Upper lobe of left lung (tissue), 6 donors: ENCODE data around the gene UBAC1. TPM values are rescaled to one million over a fixed set of nuclear protein-coding genes. Genes with fewer than 3 reads are reported as not detected.

Source experiments
- ATAC-seq, 2 donors: fragments of 200-7000 bp; cut with Tn5 transposase; one replicate each; pipeline ENCODE4 v1.9.1; 2022; ENCODE audit warnings: mild to moderate bottlenecking in 2 of 2, moderate library complexity in 2 of 2; ENCODE audit not compliant: low FRiP score in 2 of 2
- DNase-seq, 2 donors: peaks; one replicate each; pipeline ENCODE4 v3.0.0-alpha.2; 2019 to 2020
- H3K27ac ChIP-seq, 4 donors: fragments of 200-600 bp; sonication (generic); one replicate each; pipeline ENCODE4 v1.5.1; 2016 to 2019
- H3K27me3 ChIP-seq, 4 donors: fragments of 200-600 bp; sonication (generic); one replicate each; pipeline ENCODE4 v1.5.1; 2017 to 2019
- H3K36me3 ChIP-seq, 4 donors: fragments of 200-600 bp; sonication (generic); one replicate each; pipeline ENCODE4 v1.5.1; 2016 to 2019
- H3K4me1 ChIP-seq, 4 donors: fragments of 200-600 bp; sonication (generic); one replicate each; pipeline ENCODE4 v1.5.1; 2018 to 2019
- H3K4me3 ChIP-seq, 4 donors: fragments of 200-600 bp; sonication (generic); one replicate each; pipeline ENCODE4 v1.5.1; 2017 to 2019; ENCODE audit warnings: mild to moderate bottlenecking in 2 of 4, moderate library complexity in 1 of 4
- H3K9me3 ChIP-seq, 4 donors: fragments of 200-600 bp; sonication (generic); one replicate each; pipeline ENCODE4 v1.5.1; 2018 to 2019
- CTCF ChIP-seq, 6 experiments: fragments of 450-650 bp in 4 of 6; fragments of 200-600 bp in 2 of 6; sonication (generic) in 2 of 6; IDR thresholded peaks; one replicate each; pipeline ENCODE4 v1.5.1; 2016 to 2019; ENCODE audit warnings: antibody characterized with exemption in 6 of 6
- EP300 ChIP-seq, 4 donors: sonication (generic); formaldehyde crosslinking; IDR thresholded peaks; one replicate each; pipeline ENCODE4 v1.5.1; 2017; ENCODE audit warnings: antibody characterized with exemption in 4 of 4, control low read depth in 2 of 4
- POLR2A ChIP-seq, 4 donors: fragments of 450-650 bp; IDR thresholded peaks; one replicate each; pipeline ENCODE4 v1.5.1; 2016 to 2017; ENCODE audit warnings: antibody characterized with exemption in 4 of 4, mild to moderate bottlenecking in 2 of 4
- POLR2AphosphoS5 ChIP-seq, 2 donors: sonication (generic); formaldehyde crosslinking; IDR thresholded peaks; one replicate each; pipeline ENCODE4 v1.5.1; 2017; ENCODE audit warnings: antibody characterized with exemption in 2 of 2
- WGBS, 2 donors: methylation state at CpG; one replicate each; pipeline ENCODE4 v1.1.5; 2017 to 2018; 5-methylcytosine and 5-hydroxymethylcytosine counted together
- total RNA-seq, 6 donors: library from RNA; depleted of rRNA in 4 of 6; stranded (reverse); fragments of >200 nt in 4 of 6; gene quantifications; one replicate each; pipeline versions ENCODE4 v1.1.0 to v1.2.1, GENCODE V29; 2016 to 2021
- donor health status: DM: no; HTN: no; CAD: no; lungs with moderate emphysema.
- donor health status: DM: no; HTN: yes; CAD: no; lungs with severe emphysema.

The UBAC1 gene
- total RNA-seq, 6 donors from 2014 or later, result 38.0 to 72.3 (median 49.3) TPM

- Histone ChIP-seq H3K4me3 (no peak overlapping the region), H3K27me3 (no peaks in the 10 kb centered on the region), H3K36me3 (peaks cover 16 to 84% (median 56%) of the 10 kb centered on the region in 4 donors), H3K27ac (no peak overlapping the region), H3K9me3 (no peaks in the 10 kb centered on the region), H3K4me1 (peaks cover 0 to 13% (median 2%) of the 10 kb centered on the region in 4 donors)
- TF ChIP-seq EP300 (IDR thresholded peaks at IDR 0.05) (no peak), POLR2AphosphoS5 (IDR thresholded peaks at IDR 0.05) (no peak), POLR2A (IDR thresholded peaks at IDR 0.05) (no peak), CTCF (IDR thresholded peaks at IDR 0.05) (no peak)
- 91 to 92% methylated on average over 33 of the region's 33 CpGs for WGBS, 2 donors
- peak in 1 of 2 donors; percentile 34 for ATAC-seq
- DNase-seq, result no peak
These were observed 21.6 kb downstream of the UBAC1 start for GRCh38 chr9:135939351-135940265.

GRCh38 chr9:135937521-135938489 is 23.4 kb downstream of the UBAC1 start:
- Histone ChIP-seq H3K4me3 (no peak overlapping the region), H3K4me1 (peaks cover 0 to 13% (median 2%) of the 10 kb centered on the region in 4 donors), H3K36me3 (peaks cover 14 to 83% (median 48%) of the 10 kb centered on the region in 4 donors), H3K9me3 (no peaks in the 10 kb centered on the region), H3K27ac (no peak overlapping the region), H3K27me3 (no peaks in the 10 kb centered on the region)
- 95 to 96% methylated on average over 25 to 44 of the region's 44 CpGs for WGBS, 2 donors
- no peak for TF ChIP-seq CTCF (IDR thresholded peaks at IDR 0.05)
- no peak for TF ChIP-seq EP300 (IDR thresholded peaks at IDR 0.05)
- DNase-seq (no peak), ATAC-seq (no peak)

- 93 to 95% methylated on average over 5 to 13 of the region's 13 CpGs for WGBS, 2 donors
- DNase-seq (peak in 1 of 2 donors; percentile 59), ATAC-seq (no peak)
- TF ChIP-seq POLR2A (IDR thresholded peaks at IDR 0.05) (no peak), EP300 (IDR thresholded peaks at IDR 0.05) (no peak), POLR2AphosphoS5 (IDR thresholded peaks at IDR 0.05) (no peak), CTCF (IDR thresholded peaks at IDR 0.05) (no peak)
- Histone ChIP-seq H3K9me3 (no peaks in the 10 kb centered on the region), H3K4me1 (no peaks in the 10 kb centered on the region), H3K27me3 (no peaks in the 10 kb centered on the region), H3K4me3 (no peak overlapping the region), H3K27ac (no peak overlapping the region), H3K36me3 (peaks cover 7 to 77% (median 50%) of the 10 kb centered on the region in 4 donors)
These were observed 28.1 kb downstream of the UBAC1 start for GRCh38 chr9:135933114-135933513.

GRCh38 chr9:135932656-135933055 is 28.5 kb downstream of the UBAC1 start:
- Histone ChIP-seq H3K4me1 (no peaks in the 10 kb centered on the region), H3K27ac (no peak overlapping the region), H3K9me3 (no peaks in the 10 kb centered on the region), H3K4me3 (no peak overlapping the region), H3K36me3 (peaks cover 3 to 72% (median 46%) of the 10 kb centered on the region in 4 donors), H3K27me3 (no peaks in the 10 kb centered on the region)
- ATAC-seq, result no peak
- TF ChIP-seq CTCF (IDR thresholded peaks at IDR 0.05) (no peak), POLR2A (IDR thresholded peaks at IDR 0.05) (no peak), POLR2AphosphoS5 (IDR thresholded peaks at IDR 0.05) (no peak), EP300 (IDR thresholded peaks at IDR 0.05) (no peak)
- DNase-seq, result peak in 1 of 2 donors; percentile 75
- WGBS, 2 donors, result 95 to 96% methylated on average over 18 of the region's 18 CpGs
